Bronchial epithelial cell (primary cell): Measurements from ENCODE around the gene PRDM2. TPM values are rescaled to one million over a fixed set of nuclear protein-coding genes. Genes with fewer than 3 reads are reported as not detected.

Experiments
- DNase-seq: peaks from one replicate; pipeline ENCODE4 v3.0.0-alpha.2; 2010; ENCODE audit warnings: low read depth
- FAIRE-seq: peaks from 2 replicates; lab custom pipeline; 2011; peaks lifted over from hg19 to GRCh38; lab: Jason Lieb, UNC
- H3K27me3 ChIP-seq: 2 replicates; pipeline ENCODE4 v1.5.1; 2011; ENCODE audit warnings: low read length; ENCODE audit not compliant: control insufficient read depth, insufficient read depth
- H3K36me3 ChIP-seq: 2 replicates; pipeline ENCODE4 v1.5.1; 2011; ENCODE audit warnings: low read length; ENCODE audit not compliant: control insufficient read depth, insufficient read depth
- H3K4me3 ChIP-seq: 2 replicates; pipeline ENCODE4 v1.5.1; 2011; ENCODE audit warnings: mild to moderate bottlenecking, low read depth, low read length, control low read depth
- CTCF ChIP-seq: IDR thresholded peaks from 2 replicates; pipeline ENCODE4 v1.5.1; 2011; ENCODE audit warnings: mild to moderate bottlenecking, moderate library complexity, low read length, control low read depth, inconsistent platforms; ENCODE audit not compliant: insufficient read depth, severe bottlenecking
- total RNA-seq: library from RNA; depleted of rRNA; stranded (reverse); fragments of >200 nt; gene quantifications from 2 replicates; pipeline ENCODE4 v1.2.1, GENCODE V29; 2014

PRDM2 gene
- total RNA-seq, 1 donor from 2014 or later, result 7.1 TPM

GRCh38 chr1:13771745-13772144, 71.8 kb downstream of the PRDM2 start:
- Histone ChIP-seq H3K4me3 (no peak overlapping the region), H3K36me3 (peaks cover 17% of the 10 kb centered on the region), H3K27me3 (no peaks in the 10 kb centered on the region)
- DNase-seq (no peak), FAIRE-seq (no peak)
- TF ChIP-seq CTCF, result no peak

GRCh38 chr1:13772271-13772670, 72.3 kb downstream of the PRDM2 start:
- Histone ChIP-seq H3K36me3 (peaks cover 17% of the 10 kb centered on the region), H3K27me3 (no peaks in the 10 kb centered on the region), H3K4me3 (no peak overlapping the region)
- no peak for TF ChIP-seq CTCF
- FAIRE-seq (no peak), DNase-seq (no peak)

- no peak for DNase-seq
Measured at GRCh38 chr1:13774121-13774520, 74.1 kb downstream of the PRDM2 start.

GRCh38 chr1:13775459-13775858, 75.5 kb downstream of the PRDM2 start:
- Histone ChIP-seq H3K4me3 (no peak overlapping the region), H3K36me3 (peaks cover 19% of the 10 kb centered on the region), H3K27me3 (no peaks in the 10 kb centered on the region)
- FAIRE-seq (no peak), DNase-seq (no peak)
- no peak for TF ChIP-seq CTCF

More at GRCh38 chr1:13774121-13774520, 74.1 kb downstream of the PRDM2 start:
- FAIRE-seq, result no peak
- no peak for TF ChIP-seq CTCF
- Histone ChIP-seq H3K36me3 (peaks cover 17% of the 10 kb centered on the region), H3K4me3 (no peak overlapping the region), H3K27me3 (no peaks in the 10 kb centered on the region)

- DNase-seq, result no peak
- Histone ChIP-seq H3K36me3 (peaks cover 20% of the 10 kb centered on the region), H3K4me3 (no peak overlapping the region), H3K27me3 (no peaks in the 10 kb centered on the region)
- no peak for TF ChIP-seq CTCF
- FAIRE-seq, result no peak
Measured at GRCh38 chr1:13775916-13776315, 75.9 kb downstream of the PRDM2 start.

- no peak for DNase-seq
- peaks cover 17% of the 10 kb centered on the region for H3K36me3 ChIP-seq
- no peak for FAIRE-seq
- no peak overlapping the region for H3K4me3 ChIP-seq
- no peaks in the 10 kb centered on the region for H3K27me3 ChIP-seq
- no peak for TF ChIP-seq CTCF
Measured at GRCh38 chr1:13778431-13778830, 78.4 kb downstream of the PRDM2 start.
